RPMI7951 (cell line): Measurements from ENCODE around the gene LY86. TPM values are rescaled to one million over a fixed set of nuclear protein-coding genes. Genes with fewer than 3 reads are reported as not detected.

Source experiments
- DNase-seq: peaks from one replicate; pipeline ENCODE4 v3.0.0-alpha.2; 2012; ENCODE audit warnings: low read depth
- total RNA-seq: library from RNA; depleted of rRNA; stranded (reverse); fragments of >200 nt; shearing (Covaris generic); gene quantifications from 2 replicates; pipeline ENCODE4 v1.2.3, GENCODE V29; 2014

Gene LY86
- total RNA-seq, 1 experiment from 2014 or later: not detected

GRCh38 chr6:6682225-6682624 is 93.7 kb downstream of the LY86 start:
- no peak for DNase-seq

GRCh38 chr6:6683969-6684833 is 95.7 kb downstream of the LY86 start:
- DNase-seq: no peak

GRCh38 chr6:6685249-6686040 is 96.9 kb downstream of the LY86 start:
- DNase-seq: no peak

- no peak for DNase-seq
These were observed 97.7 kb downstream of the LY86 start for GRCh38 chr6:6686176-6686575.

- DNase-seq: peak; percentile 88
These were observed 98.5 kb downstream of the LY86 start for GRCh38 chr6:6686748-6687601.

GRCh38 chr6:6688283-6688682 is 99.8 kb downstream of the LY86 start:
- no peak for DNase-seq

- no peak for DNase-seq
These were observed 100.4 kb downstream of the LY86 start for GRCh38 chr6:6688951-6689350.

GRCh38 chr6:6689400-6690143 is 101.1 kb downstream of the LY86 start:
- DNase-seq: peak; percentile 31

- no peak for DNase-seq
These were observed 101.6 kb downstream of the LY86 start for GRCh38 chr6:6690144-6690483.

- no peak for DNase-seq
These were observed 105.9 kb downstream of the LY86 start for GRCh38 chr6:6694368-6694780.

GRCh38 chr6:6694825-6695624 is 106.5 kb downstream of the LY86 start:
- no peak for DNase-seq

GRCh38 chr6:6695625-6696276 is 107.2 kb downstream of the LY86 start:
- DNase-seq: no peak

GRCh38 chr6:6696867-6697531 is 108.5 kb downstream of the LY86 start:
- peak; percentile 31 for DNase-seq

GRCh38 chr6:6697620-6698019 is 109.1 kb downstream of the LY86 start:
- DNase-seq: no peak

- DNase-seq: peak; percentile 76
These were observed 111.3 kb downstream of the LY86 start for GRCh38 chr6:6699741-6700367.

- DNase-seq: no peak
These were observed 112.1 kb downstream of the LY86 start for GRCh38 chr6:6700407-6701270.

GRCh38 chr6:6701864-6702263 is 113.3 kb downstream of the LY86 start:
- peak; percentile 21 for DNase-seq

- DNase-seq: no peak
These were observed 115.2 kb downstream of the LY86 start for GRCh38 chr6:6703699-6704098.
